Kasumi-1 (cell line): Measurements from ENCODE around the gene HEATR1.

Source experiments
- DNase-seq, 2 experiments: peaks; one replicate each; lab custom pipeline; 2025; lab: John Stamatoyannopoulos, UW

Gene HEATR1

GRCh38 chr1:236536540-236536939, 67.8 kb downstream of the HEATR1 start:
- DNase-seq: no peak

- no peak for DNase-seq
These were observed 68.6 kb downstream of the HEATR1 start for GRCh38 chr1:236535662-236536161.

- DNase-seq: no peak
These were observed 69.1 kb downstream of the HEATR1 start for GRCh38 chr1:236535190-236535589.

GRCh38 chr1:236534151-236534651, 70.1 kb downstream of the HEATR1 start:
- DNase-seq: no peak

GRCh38 chr1:236532850-236533249, 71.5 kb downstream of the HEATR1 start:
- DNase-seq: no peak

GRCh38 chr1:236530959-236531358, 73.4 kb downstream of the HEATR1 start:
- DNase-seq: peak in 1 of 2 experiments; percentile 21

- DNase-seq: no peak
These were observed 74.0 kb downstream of the HEATR1 start for GRCh38 chr1:236530286-236530685.

GRCh38 chr1:236526079-236526478, 78.2 kb downstream of the HEATR1 start:
- DNase-seq: no peak

- DNase-seq: peak in 1 of 2 experiments; percentile 43
These were observed 79.5 kb downstream of the HEATR1 start for GRCh38 chr1:236524895-236525184.

GRCh38 chr1:236524142-236524894, 80.0 kb downstream of the HEATR1 start:
- peak; percentile 60 to 67 for DNase-seq

GRCh38 chr1:236523704-236524141, 80.6 kb downstream of the HEATR1 start, which contains the start of gene LGALS8:
Gene LGALS8, plus strand, starts transcription at chr1:236523982. Its CDS starts 2,089 bp downstream, at chr1:236526071.
- peak; percentile 52 to 63 for DNase-seq

- no peak for DNase-seq
These were observed 81.2 kb downstream of the HEATR1 start for GRCh38 chr1:236522937-236523703.

- DNase-seq: no peak
These were observed 83.8 kb downstream of the HEATR1 start for GRCh38 chr1:236520445-236521005.

GRCh38 chr1:236518322-236518721, 86.0 kb downstream of the HEATR1 start:
- peak; percentile 90 for DNase-seq

GRCh38 chr1:236516929-236517704, 87.2 kb downstream of the HEATR1 start:
- DNase-seq: no peak

- no peak for DNase-seq
These were observed 88.8 kb downstream of the HEATR1 start for GRCh38 chr1:236515443-236515958.

- no peak for DNase-seq
These were observed 89.4 kb downstream of the HEATR1 start for GRCh38 chr1:236514703-236515442.

GRCh38 chr1:236511735-236512418, 92.4 kb downstream of the HEATR1 start:
- DNase-seq: no peak

- DNase-seq: no peak
These were observed 94.5 kb downstream of the HEATR1 start for GRCh38 chr1:236509647-236510401.
